NCI-H524 (cell line): ENCODE measurements around the gene OR4N5.
"Not testable (repeated sequence)": the region's sequence is repeated elsewhere in the genome, so short reads cannot be mapped to it uniquely, and the experiment has no call there.

Experiments
- DNase-seq, 2 experiments: peaks; one replicate each; lab custom pipeline; 2025; lab: John Stamatoyannopoulos, UW

Gene OR4N5

GRCh38 chr14:20138520-20138919, at the start of gene OR4N5:
OR4N5 (plus strand) TSS chr14:20138820; CDS start chr14:20143736, 4,916 bp downstream.
- DNase-seq, result no peak

- DNase-seq, result no peak
Measured at GRCh38 chr14:20092050-20092449, 46.6 kb upstream of the OR4N5 start.

GRCh38 chr14:20093442-20093841, 45.2 kb upstream of the OR4N5 start:
- no peak for DNase-seq

- not testable (repeated sequence) for DNase-seq
Measured at GRCh38 chr14:20098926-20099770, 39.5 kb upstream of the OR4N5 start.

GRCh38 chr14:20110438-20110837, 28.2 kb upstream of the OR4N5 start, which contains the start of gene OR4K17:
OR4K17 (plus strand) TSS chr14:20110739; CDS start chr14:20117500, 6,761 bp downstream.
- DNase-seq, result no peak

- DNase-seq, result no peak
Measured at GRCh38 chr14:20112321-20112720, 26.3 kb upstream of the OR4N5 start.

GRCh38 chr14:20116748-20117147, 21.9 kb upstream of the OR4N5 start:
- no peak for DNase-seq

- DNase-seq, result no peak
Measured at GRCh38 chr14:20118795-20119194, 19.8 kb upstream of the OR4N5 start.

GRCh38 chr14:20143911-20144310, 5.3 kb downstream of the OR4N5 start:
- no peak for DNase-seq

GRCh38 chr14:20144820-20145219, 6.2 kb downstream of the OR4N5 start:
- DNase-seq, result no peak

- DNase-seq, result no peak
Measured at GRCh38 chr14:20164462-20164861, 25.8 kb downstream of the OR4N5 start.

- no peak for DNase-seq
Measured at GRCh38 chr14:20167091-20167490, 28.5 kb downstream of the OR4N5 start.

GRCh38 chr14:20169852-20170251, 31.2 kb downstream of the OR4N5 start:
- not testable (repeated sequence) for DNase-seq

- DNase-seq, result not testable (repeated sequence)
Measured at GRCh38 chr14:20174205-20174604, 35.6 kb downstream of the OR4N5 start.

- no peak for DNase-seq
Measured at GRCh38 chr14:20176330-20176729, 37.7 kb downstream of the OR4N5 start.

GRCh38 chr14:20177433-20177974, 38.9 kb downstream of the OR4N5 start:
- no peak for DNase-seq

GRCh38 chr14:20179218-20179617, 40.6 kb downstream of the OR4N5 start:
- no peak for DNase-seq

GRCh38 chr14:20179880-20180279, 41.3 kb downstream of the OR4N5 start:
- DNase-seq, result no peak

- DNase-seq, result no peak
Measured at GRCh38 chr14:20180486-20180885, 41.9 kb downstream of the OR4N5 start.

GRCh38 chr14:20184181-20184580, 45.6 kb downstream of the OR4N5 start:
- DNase-seq, result no peak

- DNase-seq, result no peak
Measured at GRCh38 chr14:20190596-20190995, 52.0 kb downstream of the OR4N5 start, which contains the start of gene OR11G2. OR11G2 (plus strand) TSS chr14:20190896; CDS start chr14:20197438, 6,542 bp downstream.

- no peak for DNase-seq
Measured at GRCh38 chr14:20191396-20191795, 52.8 kb downstream of the OR4N5 start.

- DNase-seq, result no peak
Measured at GRCh38 chr14:20194101-20194500, 55.5 kb downstream of the OR4N5 start.
